Activated naive CD4-positive, alpha-beta T cell treated with anti-CD3 and anti-CD28 coated beads, Interleukin-2, amount 50 U/mL, for 24 hours (primary cell): ENCODE data around the gene FAM210B.
"Not testable (repeated sequence)": the region's sequence is repeated elsewhere in the genome, so short reads cannot be mapped to it uniquely, and the experiment has no call there.

ENCODE experiments used
- H3K27ac Mint-ChIP-seq: one replicate; pipeline ENCODE4 v1.8.0; 2021; ENCODE audit warnings: mild to moderate bottlenecking, mixed read lengths
- H3K27me3 Mint-ChIP-seq: one replicate; pipeline ENCODE4 v1.8.0; 2021; ENCODE audit warnings: mixed read lengths
- H3K36me3 Mint-ChIP-seq: one replicate; pipeline ENCODE4 v1.8.0; 2021; ENCODE audit warnings: mixed read lengths
- H3K4me1 Mint-ChIP-seq: one replicate; pipeline ENCODE4 v1.8.0; 2021; ENCODE audit warnings: mixed read lengths
- H3K4me3 Mint-ChIP-seq: one replicate; pipeline ENCODE4 v1.8.0; 2021; ENCODE audit warnings: mild to moderate bottlenecking, mixed read lengths
- H3K9me3 Mint-ChIP-seq: one replicate; pipeline ENCODE4 v1.8.0; 2021; ENCODE audit warnings: mixed read lengths

Gene FAM210B

DNA sequence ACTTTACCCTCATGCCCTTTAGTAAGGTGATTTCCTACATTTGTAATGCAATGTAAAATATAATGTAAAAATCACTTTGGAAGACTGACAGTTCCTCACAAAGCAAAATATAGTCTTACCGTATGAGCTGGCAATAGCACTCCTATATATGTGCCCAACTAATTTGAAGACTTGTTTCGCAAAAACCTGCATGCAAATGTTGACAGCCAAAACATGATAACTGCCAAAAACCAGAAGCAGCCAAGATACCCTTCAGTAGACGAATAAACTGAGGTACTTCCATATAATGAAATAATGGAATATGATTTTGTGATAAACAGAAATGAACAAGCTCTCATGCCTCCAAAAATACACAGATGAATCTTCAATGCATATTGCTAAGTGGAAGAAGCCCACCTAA lies 19.6 kb downstream of the FAM210B start:
- Mint-ChIP-seq H3K4me1 (no peaks in the 10 kb centered on the region), H3K27ac (no peak overlapping the region), H3K9me3 (no peaks in the 10 kb centered on the region), H3K27me3 (no peaks in the 10 kb centered on the region), H3K36me3 (peaks cover 5% of the 10 kb centered on the region), H3K4me3 (no peak overlapping the region)

DNA sequence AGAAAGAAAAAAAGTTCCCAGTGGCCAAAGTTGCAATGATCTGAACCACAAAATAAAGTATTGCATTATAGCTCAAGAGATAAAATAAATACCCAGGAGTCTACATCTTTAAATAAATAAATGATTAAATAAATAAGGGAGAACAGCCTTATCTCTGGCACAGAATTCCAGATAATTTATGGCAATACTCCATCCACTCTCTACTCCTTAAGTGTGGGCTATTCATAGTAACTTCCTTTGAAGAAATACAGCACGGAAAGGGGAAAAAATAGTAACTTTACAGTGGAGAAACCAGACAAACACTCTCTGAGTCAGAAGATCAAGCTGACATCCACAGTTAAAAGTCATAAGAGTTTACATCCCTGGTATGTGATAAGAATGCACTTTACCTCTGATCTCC lies 21.6 kb downstream of the FAM210B start:
- no peaks in the 10 kb centered on the region for H3K27me3 Mint-ChIP-seq
- no peaks in the 10 kb centered on the region for H3K9me3 Mint-ChIP-seq
- H3K36me3 Mint-ChIP-seq: peaks cover 5% of the 10 kb centered on the region
- no peak overlapping the region for H3K27ac Mint-ChIP-seq
- no peak overlapping the region for H3K4me3 Mint-ChIP-seq
- no peaks in the 10 kb centered on the region for H3K4me1 Mint-ChIP-seq

DNA sequence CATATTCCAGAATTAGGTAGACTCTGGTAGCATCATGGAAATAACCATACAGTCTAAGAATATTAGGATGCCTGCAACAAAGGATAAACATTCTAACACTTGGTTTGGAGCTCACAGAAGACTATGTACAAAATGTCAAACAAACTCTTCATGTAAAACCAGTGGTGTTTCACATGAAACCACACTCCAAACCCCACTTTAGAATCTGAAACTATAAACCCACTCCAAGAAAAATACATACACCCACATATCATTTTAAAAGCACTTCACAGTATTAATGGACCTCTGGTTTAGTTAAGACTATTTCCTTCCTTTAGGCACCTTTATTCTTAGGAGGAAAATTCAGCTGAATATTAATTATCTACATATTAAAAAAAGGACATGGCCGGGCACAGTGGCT lies 22.7 kb downstream of the FAM210B start:
- H3K27me3 Mint-ChIP-seq: no peaks in the 10 kb centered on the region
- no peak overlapping the region for H3K27ac Mint-ChIP-seq
- H3K36me3 Mint-ChIP-seq: no peaks in the 10 kb centered on the region
- no peaks in the 10 kb centered on the region for H3K9me3 Mint-ChIP-seq
- no peaks in the 10 kb centered on the region for H3K4me1 Mint-ChIP-seq
- H3K4me3 Mint-ChIP-seq: no peak overlapping the region

DNA sequence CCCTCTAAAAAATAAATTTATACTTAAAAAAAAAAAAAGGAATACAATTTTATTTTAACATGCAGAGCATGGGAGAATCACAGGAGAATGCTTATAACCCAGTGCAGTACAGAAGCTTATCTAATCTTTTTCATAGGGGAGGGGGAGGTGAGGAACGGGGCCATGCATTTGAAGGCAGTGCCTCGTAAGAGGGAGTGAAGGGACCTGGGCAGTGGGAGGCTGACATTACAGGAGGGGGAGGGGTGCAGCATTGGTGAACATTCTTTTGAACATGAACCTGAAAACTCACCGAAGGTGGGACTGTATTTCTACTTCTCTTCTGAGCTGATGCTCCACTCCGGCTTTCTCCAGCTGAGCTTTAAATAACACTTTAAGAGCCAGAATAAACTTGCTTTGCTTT lies 23.9 kb downstream of the FAM210B start:
- H3K27me3 Mint-ChIP-seq: no peaks in the 10 kb centered on the region
- H3K27ac Mint-ChIP-seq: no peak overlapping the region
- no peaks in the 10 kb centered on the region for H3K9me3 Mint-ChIP-seq
- no peaks in the 10 kb centered on the region for H3K36me3 Mint-ChIP-seq
- H3K4me3 Mint-ChIP-seq: no peak overlapping the region
- H3K4me1 Mint-ChIP-seq: no peaks in the 10 kb centered on the region

DNA sequence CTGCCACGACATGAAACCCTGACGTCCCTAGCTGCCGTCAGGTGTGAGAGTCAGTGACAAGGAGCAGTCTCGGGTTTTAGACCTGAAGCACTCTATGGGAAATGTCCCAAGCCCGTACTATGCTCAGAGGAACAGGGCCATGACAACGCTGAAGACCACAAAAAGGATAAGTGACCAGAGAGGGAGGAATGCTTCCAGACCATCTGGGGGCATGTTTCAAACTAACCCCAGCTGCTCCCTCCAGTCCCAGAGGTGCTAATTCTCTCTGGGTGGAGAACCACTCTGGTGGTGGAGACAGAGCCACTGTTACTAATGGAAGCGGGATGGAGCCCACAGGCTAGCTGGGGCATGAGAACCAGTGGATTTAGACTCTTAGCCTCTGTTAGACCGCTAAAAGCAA lies 24.6 kb downstream of the FAM210B start:
- H3K9me3 Mint-ChIP-seq: no peaks in the 10 kb centered on the region
- no peak overlapping the region for H3K4me3 Mint-ChIP-seq
- H3K36me3 Mint-ChIP-seq: no peaks in the 10 kb centered on the region
- no peak overlapping the region for H3K27ac Mint-ChIP-seq
- H3K27me3 Mint-ChIP-seq: no peaks in the 10 kb centered on the region
- H3K4me1 Mint-ChIP-seq: no peaks in the 10 kb centered on the region

DNA sequence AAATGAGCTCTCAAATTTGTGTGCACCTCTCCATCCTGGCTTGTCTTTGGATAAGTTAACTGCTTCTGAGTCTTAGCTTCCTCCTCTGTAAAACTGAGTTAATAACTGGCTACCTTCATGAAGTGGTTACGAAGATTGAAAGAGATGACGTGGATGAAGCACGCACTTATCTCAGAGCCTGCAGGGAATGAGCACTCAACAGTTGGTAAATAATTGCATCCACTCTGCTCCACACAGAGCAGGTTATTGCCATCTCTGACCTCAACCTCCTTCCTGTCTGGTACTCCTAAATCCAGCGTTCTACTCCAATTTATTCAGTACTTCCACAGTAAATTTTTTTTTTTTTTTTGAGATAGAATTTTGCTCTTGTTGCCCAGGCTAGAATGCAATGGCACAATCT lies 26.4 kb downstream of the FAM210B start:
- H3K4me3 Mint-ChIP-seq: no peak overlapping the region
- H3K36me3 Mint-ChIP-seq: no peaks in the 10 kb centered on the region
- H3K9me3 Mint-ChIP-seq: no peaks in the 10 kb centered on the region
- H3K27me3 Mint-ChIP-seq: no peaks in the 10 kb centered on the region
- no peak overlapping the region for H3K27ac Mint-ChIP-seq
- H3K4me1 Mint-ChIP-seq: no peaks in the 10 kb centered on the region

DNA sequence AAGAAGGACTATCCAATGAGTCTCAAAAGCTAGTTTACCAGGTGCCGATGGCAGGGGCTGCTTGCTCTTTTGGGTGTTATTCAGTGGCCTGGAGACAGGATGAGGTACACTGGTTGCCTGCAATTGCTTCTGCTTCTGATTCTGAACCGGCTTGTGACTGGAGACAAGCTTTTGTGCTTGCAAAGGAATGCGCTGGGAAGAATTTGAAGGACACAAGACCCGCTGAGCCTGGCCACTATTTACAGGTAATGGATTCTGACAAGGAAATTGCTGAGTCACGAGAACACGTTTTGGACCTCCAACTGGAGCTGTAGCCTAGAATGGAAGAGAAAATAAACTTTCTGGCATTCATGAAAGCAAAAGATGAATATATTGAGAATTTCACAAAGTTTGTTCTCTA lies 27.4 kb downstream of the FAM210B start:
- Mint-ChIP-seq H3K36me3 (no peaks in the 10 kb centered on the region), H3K9me3 (no peaks in the 10 kb centered on the region), H3K4me1 (no peaks in the 10 kb centered on the region), H3K27me3 (no peaks in the 10 kb centered on the region), H3K27ac (no peak overlapping the region), H3K4me3 (no peak overlapping the region)

DNA sequence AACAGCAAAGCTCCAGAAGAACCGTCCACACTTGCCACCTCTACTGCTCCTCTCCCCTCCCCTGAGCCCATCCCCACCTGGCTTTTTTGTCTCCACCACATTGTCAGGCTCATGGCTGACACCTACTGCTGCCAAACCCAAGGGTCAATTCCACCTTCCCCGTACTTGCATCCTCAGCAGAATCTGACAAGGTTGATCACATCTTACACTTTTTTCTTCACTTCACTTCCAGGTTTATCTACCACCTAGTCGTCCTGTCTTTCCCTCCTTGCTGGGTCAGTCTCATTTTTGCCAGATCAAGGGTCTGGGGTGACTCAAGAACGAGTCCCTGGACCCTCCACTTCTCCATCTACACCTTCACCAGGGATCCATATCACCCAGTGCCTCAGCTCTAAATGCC lies 30.1 kb downstream of the FAM210B start:
- Mint-ChIP-seq H3K4me3 (no peak overlapping the region), H3K27ac (no peak overlapping the region), H3K9me3 (no peaks in the 10 kb centered on the region), H3K4me1 (peaks cover 9% of the 10 kb centered on the region), H3K27me3 (no peaks in the 10 kb centered on the region), H3K36me3 (peaks cover 2% of the 10 kb centered on the region)

DNA sequence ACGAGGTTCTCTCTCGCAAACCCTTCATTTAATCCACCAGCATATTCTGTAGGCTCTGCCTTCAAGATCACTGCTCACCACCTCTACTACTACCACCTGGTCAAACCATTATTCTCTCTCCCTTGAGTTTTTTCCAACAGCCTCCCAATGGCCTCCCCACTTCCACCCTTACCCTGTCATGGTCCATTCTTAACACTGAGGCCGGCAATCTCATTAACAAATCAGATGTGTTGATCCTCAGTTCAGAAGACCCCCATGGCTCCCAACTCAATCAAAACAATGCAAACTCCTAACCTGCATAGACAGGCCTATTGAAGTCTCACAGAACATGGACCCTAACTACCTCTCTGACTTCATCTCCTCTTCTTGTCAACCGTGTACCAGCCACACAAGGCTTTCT lies 31.0 kb downstream of the FAM210B start:
- Mint-ChIP-seq H3K36me3 (peaks cover 2% of the 10 kb centered on the region), H3K27ac (no peak overlapping the region), H3K4me3 (no peak overlapping the region)

DNA sequence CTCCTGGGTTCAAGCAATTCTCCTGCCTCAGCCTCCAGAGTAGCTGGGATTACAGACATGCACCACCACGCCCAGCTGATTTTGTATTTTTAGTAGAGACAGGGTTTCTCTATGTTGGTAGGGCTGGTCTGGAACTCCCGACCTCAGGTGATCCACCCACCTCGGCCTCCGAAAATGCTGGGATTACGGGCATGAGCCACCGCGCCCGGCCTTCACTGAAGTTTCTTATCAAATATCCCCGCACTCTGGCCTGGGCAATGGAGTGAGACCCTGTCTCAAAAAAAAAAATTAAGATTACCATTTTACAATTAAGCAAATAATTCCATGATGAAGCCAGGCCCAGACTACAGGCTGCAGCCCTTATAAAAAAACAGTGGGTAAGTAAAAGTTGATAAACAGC lies 31.6 kb downstream of the FAM210B start:
- H3K27ac Mint-ChIP-seq, H3K4me3 Mint-ChIP-seq, H3K9me3 Mint-ChIP-seq, H3K36me3 Mint-ChIP-seq, H3K27me3 Mint-ChIP-seq: not testable (repeated sequence)
- H3K4me1 Mint-ChIP-seq: peaks cover 22% of the 10 kb centered on the region

More for the DNA sequence above, 31.0 kb downstream of the FAM210B start:
- H3K9me3 Mint-ChIP-seq: no peaks in the 10 kb centered on the region
- no peaks in the 10 kb centered on the region for H3K27me3 Mint-ChIP-seq
- peaks cover 16% of the 10 kb centered on the region for H3K4me1 Mint-ChIP-seq

DNA sequence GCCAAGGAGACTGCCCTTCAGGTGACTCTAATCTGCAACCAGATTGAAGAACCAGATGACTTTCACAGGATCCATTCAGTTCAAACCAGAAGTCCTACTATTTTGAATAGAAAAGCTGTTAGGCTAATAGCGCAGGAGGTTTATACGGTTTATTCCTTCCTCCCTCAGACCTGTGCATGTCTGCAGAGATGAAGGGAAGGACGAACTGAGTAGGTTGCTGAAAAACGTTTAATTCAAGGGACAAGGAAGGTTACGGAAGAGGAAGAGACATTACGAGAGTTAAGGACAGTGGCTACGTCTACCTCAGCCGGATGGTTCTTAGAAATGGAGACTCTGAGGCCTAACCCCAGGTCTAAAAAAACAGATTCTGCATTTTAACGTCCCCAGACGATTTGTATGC lies 32.3 kb downstream of the FAM210B start:
- Mint-ChIP-seq H3K27me3 (no peaks in the 10 kb centered on the region), H3K4me3 (no peak overlapping the region), H3K4me1 (peaks cover 29% of the 10 kb centered on the region), H3K9me3 (no peaks in the 10 kb centered on the region), H3K36me3 (peaks cover 2% of the 10 kb centered on the region), H3K27ac (no peak overlapping the region)

DNA sequence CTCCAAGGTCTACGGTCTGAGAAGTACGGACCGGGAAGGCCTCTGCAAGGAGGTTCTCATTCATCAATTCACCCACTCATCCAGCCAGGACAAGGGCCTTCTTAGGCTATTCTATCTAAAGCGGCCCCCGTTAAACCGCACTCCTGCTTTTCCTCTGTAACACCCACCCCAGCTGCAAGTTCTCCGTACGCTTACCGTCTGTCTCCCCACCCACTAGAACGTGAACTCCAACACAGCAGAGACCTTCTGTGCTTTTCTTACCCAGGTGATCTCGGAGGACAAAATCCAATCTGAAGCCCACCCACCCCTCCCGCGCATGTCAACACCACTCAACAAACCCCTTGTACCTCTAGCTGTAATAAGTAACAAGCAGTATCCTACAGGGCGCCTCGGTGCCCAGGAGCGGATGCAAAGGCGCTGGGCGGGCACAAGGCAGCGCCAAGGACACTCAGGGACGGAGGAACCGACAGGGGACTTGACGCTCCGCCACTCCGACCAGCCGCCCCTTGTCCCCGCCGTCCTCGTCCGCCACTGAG lies 32.9 kb downstream of the FAM210B start:
- Mint-ChIP-seq H3K27ac (peak overlapping the region; percentile 68), H3K36me3 (peaks cover 2% of the 10 kb centered on the region), H3K4me1 (peaks cover 29% of the 10 kb centered on the region), H3K4me3 (no peak overlapping the region), H3K27me3 (no peaks in the 10 kb centered on the region), H3K9me3 (no peaks in the 10 kb centered on the region)

DNA sequence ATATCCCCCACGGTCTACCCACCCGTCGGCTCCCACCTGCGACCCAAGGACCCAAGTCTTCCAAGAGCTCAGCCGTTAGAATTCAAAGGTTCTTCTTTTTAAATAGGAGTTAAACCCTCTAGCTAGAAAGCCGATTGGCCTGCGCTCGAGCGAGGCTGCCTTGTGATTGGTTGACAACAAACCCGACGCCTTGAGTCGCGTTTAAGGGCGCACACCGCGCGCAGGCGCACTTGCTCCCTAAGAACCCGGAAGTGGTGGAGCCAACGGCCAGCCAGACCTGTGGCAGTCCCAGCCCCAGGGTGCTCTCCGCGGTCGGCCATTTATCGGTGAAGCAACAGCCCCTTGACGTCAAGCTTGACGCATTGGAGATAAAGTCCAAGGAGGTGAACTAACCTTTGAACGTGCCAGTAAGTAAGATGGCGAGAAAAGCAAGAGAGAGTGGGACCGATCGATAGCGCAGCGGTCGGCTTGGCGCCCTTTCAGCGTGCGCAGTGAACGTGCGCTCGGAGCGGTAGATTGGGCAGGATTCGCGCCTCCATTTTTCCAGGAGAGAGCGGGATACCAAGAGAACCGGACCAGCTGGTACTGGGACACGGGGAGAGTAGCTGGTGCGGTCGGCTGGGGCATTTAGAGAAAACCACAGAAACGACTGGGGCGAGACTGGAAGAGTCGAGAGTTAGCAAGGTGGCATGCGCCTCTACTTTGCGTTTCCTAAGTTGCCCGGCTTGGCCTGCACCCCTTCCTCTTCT lies 33.5 kb downstream of the FAM210B start, which contains the start of the genes AURKA and CSTF1:
Gene AURKA, minus strand, starts transcription at position 84 of the 749 bp plus-strand sequence. CDS start 4,018 bp downstream, outside the sequence.
Gene CSTF1, plus strand, starts transcription at position 514 of the 749 bp plus-strand sequence. CDS start 2,908 bp downstream, outside the sequence.
- Mint-ChIP-seq H3K27ac (peak within 1 kb of the TSS; percentile 68), H3K9me3 (no peaks in the 10 kb centered on the region), H3K4me3 (no peak within 1 kb of the TSS), H3K4me1 (peaks cover 29% of the 10 kb centered on the region), H3K36me3 (peaks cover 3% of the 10 kb centered on the region), H3K27me3 (no peaks in the 10 kb centered on the region)

DNA sequence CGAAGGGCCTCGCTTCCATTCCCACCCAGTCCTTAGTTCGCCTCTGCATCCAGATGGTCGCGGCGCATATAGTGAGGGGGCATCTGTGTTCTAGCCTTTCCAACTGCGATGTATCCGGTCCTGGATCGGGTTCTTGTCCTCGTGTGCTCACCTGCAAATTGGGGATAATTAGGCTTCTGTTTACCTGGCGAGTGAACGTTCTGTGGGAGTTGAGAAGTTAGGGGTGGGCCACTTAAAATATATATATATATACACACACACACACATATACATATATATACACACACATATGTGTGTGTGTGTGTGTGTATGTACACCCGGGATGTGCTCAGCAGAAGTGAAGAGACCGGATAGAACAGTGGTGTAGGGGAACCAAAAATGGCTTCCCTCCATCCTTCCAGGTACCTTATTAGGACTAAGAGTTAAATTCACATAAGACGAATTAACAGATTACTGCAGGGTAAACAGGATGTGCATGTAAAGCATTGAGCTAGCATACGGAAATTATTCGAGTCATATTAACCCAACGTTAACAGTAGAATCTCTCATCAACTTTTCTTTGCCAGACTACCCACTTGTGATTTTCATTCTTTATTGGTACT lies 34.2 kb downstream of the FAM210B start:
- no peaks in the 10 kb centered on the region for H3K27me3 Mint-ChIP-seq
- H3K4me3 Mint-ChIP-seq: no peak overlapping the region
- H3K9me3 Mint-ChIP-seq: no peaks in the 10 kb centered on the region
- H3K36me3 Mint-ChIP-seq: peaks cover 3% of the 10 kb centered on the region
- H3K27ac Mint-ChIP-seq: no peak overlapping the region
- H3K4me1 Mint-ChIP-seq: peaks cover 29% of the 10 kb centered on the region

DNA sequence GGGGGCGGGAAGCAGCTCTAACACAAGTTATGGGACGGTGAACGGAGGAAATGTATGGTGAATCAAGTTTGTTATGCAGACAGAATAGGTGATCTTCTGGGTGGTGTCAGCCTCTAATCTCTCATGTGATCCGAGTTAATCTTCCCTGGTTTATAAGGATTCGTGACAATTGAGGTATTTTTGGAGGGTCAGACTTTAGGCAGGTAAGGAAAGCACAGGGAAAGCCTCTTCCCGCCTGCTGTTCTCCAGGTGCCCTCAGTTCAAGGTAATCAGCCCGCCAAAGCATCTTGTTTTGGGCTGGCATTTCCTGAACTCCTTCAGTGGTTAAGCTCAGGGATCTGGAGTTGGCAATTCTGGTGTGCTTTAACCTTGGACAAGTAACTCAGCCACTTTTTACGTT lies 34.9 kb downstream of the FAM210B start:
- no peaks in the 10 kb centered on the region for H3K9me3 Mint-ChIP-seq

DNA sequence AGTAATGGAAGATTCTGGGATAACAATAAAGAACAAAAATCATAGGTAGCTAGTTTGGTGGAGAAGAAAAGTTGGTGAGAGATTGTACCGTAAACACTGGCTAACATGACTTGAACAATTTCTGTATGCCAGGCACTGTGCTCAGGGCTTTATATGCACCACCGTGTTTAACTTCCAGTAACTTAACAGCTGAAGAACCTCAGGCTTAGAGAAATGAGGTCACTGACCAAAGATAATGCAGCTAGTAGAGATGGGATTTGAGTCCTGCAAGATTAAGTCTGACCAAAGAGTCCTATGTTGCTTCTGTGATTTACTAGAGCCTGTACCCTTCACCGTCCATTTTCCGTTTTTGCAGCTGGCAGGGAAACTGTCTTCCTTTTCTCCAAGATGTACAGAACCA lies 36.4 kb downstream of the FAM210B start:
- no peaks in the 10 kb centered on the region for H3K9me3 Mint-ChIP-seq
- H3K27ac Mint-ChIP-seq: no peak overlapping the region
- no peak overlapping the region for H3K4me3 Mint-ChIP-seq
- H3K27me3 Mint-ChIP-seq: no peaks in the 10 kb centered on the region
- H3K36me3 Mint-ChIP-seq: peaks cover 7% of the 10 kb centered on the region
- peaks cover 34% of the 10 kb centered on the region for H3K4me1 Mint-ChIP-seq

More for the DNA sequence above, 34.9 kb downstream of the FAM210B start:
- H3K27ac Mint-ChIP-seq: no peak overlapping the region
- H3K27me3 Mint-ChIP-seq: no peaks in the 10 kb centered on the region
- H3K4me3 Mint-ChIP-seq: no peak overlapping the region
- H3K4me1 Mint-ChIP-seq: peaks cover 29% of the 10 kb centered on the region
- H3K36me3 Mint-ChIP-seq: peaks cover 3% of the 10 kb centered on the region
